Loucy (cell line): ENCODE measurements around the gene SPEF1.

ENCODE experiments used
- CTCF ChIP-seq: fragments of 200-600 bp; sonication (generic); conservative IDR thresholded peaks from 2 replicates; pipeline ENCODE4 v1.5.1; 2014; ENCODE audit warnings: mild to moderate bottlenecking, antibody characterized with exemption, low read length
- EZH2phosphoT487 ChIP-seq: fragments of 200-600 bp; IDR thresholded peaks from 2 replicates; pipeline ENCODE4 v1.6.1; 2018; ENCODE audit warnings: antibody characterized with exemption, mild to moderate bottlenecking, moderate library complexity, borderline replicate concordance

- TF ChIP-seq CTCF (no peak), EZH2phosphoT487 (no peak)
These were observed 23.1 kb upstream of the SPEF1 start for GRCh38 chr20:3804254-3804751.
